GM10266 (cell line): Measurements from ENCODE around the gene THSD7B.

Experiments used
- DNase-seq: peaks from one replicate; pipeline ENCODE4 v3.0.0; 2012; ENCODE audit errors: extremely low spot score
- TF ChIP-seq, protein P1 (sequence below): IDR thresholded peaks from 2 replicates; pipeline ENCODE4 v1.5.1; 2012; ENCODE audit warnings: mild to moderate bottlenecking, low read depth; ENCODE audit not compliant: control insufficient read depth, insufficient read depth; ENCODE audit errors: missing control alignments

The THSD7B gene

DNA sequence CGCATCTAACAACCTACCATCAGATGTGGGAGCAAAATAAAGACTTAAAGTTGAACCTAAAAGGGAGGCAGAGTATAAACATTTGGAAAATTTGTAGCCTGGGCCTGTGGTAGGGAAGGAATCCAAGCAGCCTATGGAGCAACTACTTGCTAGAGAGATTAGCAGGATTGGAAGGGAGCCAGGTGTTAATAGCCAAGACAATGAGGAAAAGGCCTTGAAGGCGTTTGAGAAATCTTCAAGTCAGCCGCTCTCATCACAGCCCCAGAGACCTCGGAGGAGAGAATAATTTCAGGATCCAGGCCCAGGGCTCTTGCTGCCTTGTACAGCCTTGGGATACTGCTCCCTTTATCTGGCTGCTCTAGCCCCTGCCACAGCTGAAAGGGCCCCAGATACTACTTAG is 219.7 kb downstream of the THSD7B start:
- no peak for DNase-seq
- TF ChIP-seq, protein P1, sequence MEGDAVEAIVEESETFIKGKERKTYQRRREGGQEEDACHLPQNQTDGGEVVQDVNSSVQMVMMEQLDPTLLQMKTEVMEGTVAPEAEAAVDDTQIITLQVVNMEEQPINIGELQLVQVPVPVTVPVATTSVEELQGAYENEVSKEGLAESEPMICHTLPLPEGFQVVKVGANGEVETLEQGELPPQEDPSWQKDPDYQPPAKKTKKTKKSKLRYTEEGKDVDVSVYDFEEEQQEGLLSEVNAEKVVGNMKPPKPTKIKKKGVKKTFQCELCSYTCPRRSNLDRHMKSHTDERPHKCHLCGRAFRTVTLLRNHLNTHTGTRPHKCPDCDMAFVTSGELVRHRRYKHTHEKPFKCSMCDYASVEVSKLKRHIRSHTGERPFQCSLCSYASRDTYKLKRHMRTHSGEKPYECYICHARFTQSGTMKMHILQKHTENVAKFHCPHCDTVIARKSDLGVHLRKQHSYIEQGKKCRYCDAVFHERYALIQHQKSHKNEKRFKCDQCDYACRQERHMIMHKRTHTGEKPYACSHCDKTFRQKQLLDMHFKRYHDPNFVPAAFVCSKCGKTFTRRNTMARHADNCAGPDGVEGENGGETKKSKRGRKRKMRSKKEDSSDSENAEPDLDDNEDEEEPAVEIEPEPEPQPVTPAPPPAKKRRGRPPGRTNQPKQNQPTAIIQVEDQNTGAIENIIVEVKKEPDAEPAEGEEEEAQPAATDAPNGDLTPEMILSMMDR, result no peak

DNA sequence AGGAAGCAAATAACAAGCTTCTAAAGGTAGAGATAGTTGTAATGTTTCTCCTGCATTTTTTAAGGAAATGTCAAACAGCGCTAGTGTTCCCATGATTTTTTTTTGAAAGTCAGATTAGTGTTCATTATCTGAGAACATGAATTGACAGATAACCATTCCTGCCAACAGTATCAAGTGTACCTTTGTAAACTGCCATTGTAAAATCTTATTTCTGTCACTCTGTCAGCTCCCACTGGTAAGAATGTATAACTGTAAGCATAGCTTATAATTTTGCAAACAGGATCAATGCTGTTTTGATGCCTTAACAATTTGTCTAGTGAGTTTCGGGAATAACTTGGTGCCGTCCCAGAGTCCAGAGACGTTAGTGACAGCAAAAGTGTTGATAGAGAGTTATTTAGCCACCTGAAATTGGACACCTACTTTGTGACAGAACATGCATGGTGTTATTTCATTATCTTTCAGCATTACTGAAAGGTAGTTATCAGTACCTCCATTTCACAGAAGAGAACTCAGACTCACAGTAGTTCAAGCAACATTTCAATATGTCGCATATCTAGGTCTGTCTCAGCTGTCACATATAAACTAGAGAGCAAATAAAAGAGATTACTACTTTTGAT is 221.4 kb downstream of the THSD7B start:
- no peak for DNase-seq
- TF ChIP-seq, protein P1, result no peak

DNA sequence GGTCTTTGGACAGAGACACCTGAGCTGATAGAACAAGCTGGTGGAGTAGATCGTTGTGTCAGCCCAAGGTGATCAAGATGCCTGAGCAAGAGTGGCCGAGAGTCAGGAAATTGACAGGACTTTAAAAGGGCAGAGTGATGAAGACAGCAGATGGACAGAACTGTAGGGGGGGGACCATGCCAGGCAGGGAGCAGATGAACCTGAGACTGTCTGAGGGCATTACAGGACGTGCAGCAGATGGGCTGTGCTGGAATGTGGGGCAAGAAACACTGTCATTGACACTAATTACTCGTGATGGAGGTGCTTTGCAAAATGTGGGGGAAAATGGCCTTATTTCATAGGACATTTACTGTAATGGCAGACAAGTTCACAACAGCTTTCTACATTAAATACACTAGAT is 225.0 kb downstream of the THSD7B start:
- no peak for DNase-seq
- TF ChIP-seq, protein P1, result no peak

DNA sequence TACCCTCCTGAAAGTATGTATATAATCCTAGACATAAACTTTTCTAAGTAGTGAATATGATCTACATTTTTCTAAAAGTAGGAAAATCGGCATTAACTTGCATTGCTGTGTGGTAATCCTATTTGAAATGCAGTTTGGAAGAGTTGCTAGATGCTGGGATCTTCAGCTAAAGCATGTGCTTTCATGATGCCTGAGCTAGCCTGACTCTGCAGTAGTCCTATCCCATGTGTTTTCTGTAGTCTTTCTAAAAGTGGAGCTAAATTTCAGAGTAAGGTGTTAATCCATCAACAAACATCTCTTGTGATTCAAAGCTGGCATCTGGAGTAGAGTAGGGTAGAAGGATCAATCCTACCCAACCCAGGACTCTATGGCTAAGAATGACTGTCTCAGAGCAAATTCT is 229.4 kb downstream of the THSD7B start:
- DNase-seq, result no peak
- TF ChIP-seq, protein P1, result no peak

DNA sequence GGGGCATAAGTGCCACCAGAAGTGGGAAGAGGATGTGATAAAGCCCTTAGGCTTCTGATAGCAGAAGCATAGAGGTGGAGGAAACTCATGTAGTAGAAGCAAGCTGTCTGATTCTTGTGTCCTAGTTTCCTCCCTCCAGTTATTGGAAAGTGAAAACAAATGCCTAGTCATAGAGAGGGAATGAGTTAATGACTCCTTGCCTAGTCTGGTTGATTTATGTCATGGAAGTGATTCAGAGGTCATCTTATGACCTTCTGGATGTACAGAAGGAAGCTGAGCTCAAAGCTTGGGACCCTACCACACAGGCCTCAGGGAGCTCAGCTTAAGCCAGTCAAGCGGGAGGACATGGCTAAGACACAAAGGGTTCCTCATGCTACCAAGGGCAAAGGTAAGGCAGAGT is 232.2 kb downstream of the THSD7B start:
- TF ChIP-seq, protein P1, result no peak
- no peak for DNase-seq

DNA sequence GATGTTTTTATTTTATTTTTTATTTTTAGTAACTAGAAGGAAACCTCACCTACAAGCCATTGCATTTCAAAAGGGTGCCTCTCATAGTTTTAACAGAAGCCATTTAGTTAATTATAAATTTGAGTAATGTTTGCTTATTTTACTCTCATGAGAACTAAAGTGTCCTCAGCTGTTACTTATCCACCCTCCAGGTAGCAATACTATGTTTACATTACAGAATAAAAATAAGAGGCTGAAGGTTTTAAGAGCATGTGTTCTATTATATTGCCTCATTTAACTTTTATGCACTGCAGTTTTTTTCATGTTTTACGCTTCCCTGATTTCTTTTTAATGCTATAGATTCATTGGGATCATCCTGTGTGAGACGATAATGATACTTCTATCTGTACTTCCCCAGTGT is 235.5 kb downstream of the THSD7B start:
- TF ChIP-seq, protein P1, result no peak
- no peak for DNase-seq

DNA sequence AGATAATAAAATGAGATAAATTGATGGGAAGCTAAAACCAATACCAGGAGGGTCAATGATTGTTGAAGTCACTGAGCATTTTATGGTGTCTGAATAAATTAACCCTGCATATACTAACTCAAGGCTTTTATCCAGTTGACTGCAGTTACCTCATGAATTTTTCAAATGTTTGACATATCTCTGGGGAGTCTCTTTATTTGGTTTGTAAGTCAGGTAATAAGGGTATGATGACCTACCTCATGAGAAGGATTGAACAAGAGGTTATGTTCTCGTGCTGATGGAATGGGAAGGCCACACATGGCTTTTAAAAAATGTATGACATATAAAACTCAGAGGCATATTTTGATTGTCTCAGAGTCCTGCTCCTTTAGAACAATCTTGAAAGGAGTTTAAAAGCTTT is 237.6 kb downstream of the THSD7B start:
- TF ChIP-seq, protein P1, result no peak
- no peak for DNase-seq
